HT-29 (cell line): ENCODE data around the gene PARD6B. TPM values are rescaled to one million over a fixed set of nuclear protein-coding genes. Genes with fewer than 3 reads are reported as not detected.
"Not testable (repeated sequence)": the region's sequence is repeated elsewhere in the genome, so short reads cannot be mapped to it uniquely, and the experiment has no call there.

Experiments used
- DNase-seq: peaks from one replicate; pipeline ENCODE4 v3.0.0-alpha.2; 2015; ENCODE audit warnings: low spot score
- total RNA-seq: library from RNA; depleted of rRNA; stranded (reverse); fragments of >200 nt; shearing (Covaris generic); gene quantifications from 2 replicates; pipeline ENCODE4 v1.2.3, GENCODE V29; 2014; rRNA removed

The PARD6B gene
- 23.7 and 29.9 TPM in 2 replicates for total RNA-seq

- DNase-seq, result peak; percentile 100
Observed at GRCh38 chr20:50731055-50731929, at the start of gene PARD6B. TSS of gene PARD6B (plus strand) at chr20:50731580. CDS start at chr20:50731787, 207 bp downstream.

DNA sequence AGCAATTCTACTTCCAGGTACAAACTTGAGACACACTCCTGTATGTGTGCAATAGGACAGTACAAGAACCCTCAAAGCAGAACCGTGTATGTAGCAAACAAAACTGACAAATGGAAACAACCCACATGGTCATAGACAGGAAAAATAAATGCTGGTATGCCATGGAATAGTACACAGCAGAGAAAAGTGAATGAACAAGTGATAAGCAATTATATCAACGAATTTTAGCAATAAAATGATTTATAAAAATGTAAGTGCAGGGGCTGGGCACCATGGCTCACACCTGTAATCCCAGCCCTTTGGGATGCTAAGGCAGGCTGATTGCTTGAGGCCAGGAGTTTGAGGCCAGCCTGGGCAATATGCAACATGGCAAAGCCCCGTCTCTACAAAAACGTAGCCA, 49.3 kb upstream of the PARD6B start:
- DNase-seq, result no peak

DNA sequence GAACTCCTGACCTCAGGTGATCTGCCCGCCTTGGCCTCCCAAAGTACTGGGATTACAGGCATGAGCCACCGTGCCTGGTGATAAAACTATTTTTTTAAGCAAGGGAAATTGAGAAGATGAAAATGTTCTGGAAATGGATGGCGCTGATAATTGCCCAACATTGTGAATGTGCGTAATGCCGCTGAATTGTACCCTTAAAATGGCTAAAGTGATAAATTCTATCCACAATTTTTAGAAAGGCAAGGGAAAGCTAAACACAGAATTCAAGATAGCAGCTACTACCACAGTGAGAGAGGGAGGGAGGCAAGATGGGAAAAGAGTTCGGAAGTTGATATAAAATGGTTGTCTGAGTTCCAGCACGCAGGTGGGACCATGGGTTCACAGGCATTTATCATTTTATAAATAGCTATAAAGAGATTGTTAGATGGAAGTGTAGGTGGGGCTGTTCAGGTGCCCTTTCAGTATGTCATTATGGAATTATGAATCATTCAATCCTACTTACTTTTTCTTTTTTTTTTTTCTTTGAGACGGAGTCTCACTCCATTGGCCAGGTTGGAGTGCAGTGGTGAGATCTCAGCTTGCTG, 48.3 kb upstream of the PARD6B start:
- DNase-seq, result no peak

DNA sequence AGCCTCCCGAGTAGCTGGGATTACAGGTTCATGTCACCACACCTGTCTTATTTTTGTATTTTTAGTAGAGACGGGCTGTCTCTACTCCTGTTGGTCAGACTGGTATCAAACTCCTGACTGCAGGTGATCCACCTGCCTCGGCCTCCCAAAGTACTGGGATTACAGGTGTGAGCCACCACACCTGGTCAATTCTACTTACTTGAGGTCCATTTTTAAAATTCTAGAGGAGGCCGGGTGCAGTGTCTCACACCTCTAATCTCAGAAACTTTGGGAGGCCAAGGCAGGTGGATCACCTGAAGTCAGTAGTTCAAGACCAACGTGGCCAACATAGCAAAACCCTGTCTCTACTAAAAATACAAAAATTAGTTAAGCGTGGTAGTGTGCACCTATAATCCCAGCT, 47.8 kb upstream of the PARD6B start:
- DNase-seq, result no peak

DNA sequence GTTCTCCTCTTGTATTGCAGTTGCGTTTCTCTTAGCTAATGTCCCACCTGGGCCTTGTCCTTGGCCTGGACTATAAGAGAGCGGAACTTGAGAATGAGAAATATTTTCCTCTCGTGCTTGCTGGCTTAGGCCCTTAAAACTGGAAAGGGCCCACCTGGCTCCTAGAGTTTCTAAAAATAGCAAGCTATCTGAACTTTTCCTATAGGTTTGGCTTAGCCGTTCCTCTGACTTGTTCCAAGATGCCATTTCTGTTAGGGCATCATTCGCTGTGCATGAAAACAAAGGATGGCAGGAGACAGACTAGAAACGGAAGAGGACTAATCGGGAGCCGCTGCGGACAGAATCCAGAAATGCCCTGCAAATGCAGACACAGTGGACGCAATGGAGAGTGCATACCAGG, 44.6 kb upstream of the PARD6B start:
- DNase-seq, result no peak

GRCh38 chr20:50688256-50688975, 43.0 kb upstream of the PARD6B start:
- DNase-seq, result no peak

DNA sequence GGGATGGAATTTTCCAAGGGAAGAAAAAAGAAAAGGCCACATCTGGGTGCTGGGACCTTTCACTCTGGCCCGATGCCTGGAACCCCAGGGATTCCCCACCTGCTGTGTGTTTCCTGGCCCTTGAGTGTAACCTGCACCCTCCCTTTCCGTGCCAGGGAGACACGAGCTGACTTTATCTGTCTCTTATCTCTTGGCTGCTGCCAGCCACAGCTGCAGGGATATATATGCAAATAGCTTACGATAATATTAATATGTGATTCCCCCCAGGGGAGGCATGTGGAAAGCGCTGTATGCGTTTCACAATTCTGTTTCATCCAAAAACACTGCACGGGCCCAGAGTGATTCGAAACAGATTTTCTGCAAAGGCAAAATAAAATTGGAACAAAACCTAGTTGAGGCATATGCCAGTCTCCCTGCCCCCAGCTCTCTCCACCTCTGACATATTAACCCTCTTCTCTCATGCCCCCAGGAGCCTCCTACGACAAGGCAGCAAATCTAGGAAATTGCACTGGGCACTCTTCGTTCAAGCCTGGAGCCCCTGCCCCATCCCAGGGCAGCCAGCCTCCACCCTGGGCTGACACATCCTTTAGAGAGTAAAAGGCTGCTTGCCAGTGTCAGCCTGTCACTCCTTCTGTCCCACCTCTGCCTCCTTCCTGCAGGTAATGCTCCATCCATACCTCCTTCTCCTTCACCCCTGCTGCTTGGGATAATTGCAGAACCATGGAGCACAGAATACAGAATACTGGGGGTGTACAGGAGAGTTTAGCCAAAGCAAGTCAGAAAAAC, 41.3 kb upstream of the PARD6B start:
- DNase-seq, result peak; percentile 28

DNA sequence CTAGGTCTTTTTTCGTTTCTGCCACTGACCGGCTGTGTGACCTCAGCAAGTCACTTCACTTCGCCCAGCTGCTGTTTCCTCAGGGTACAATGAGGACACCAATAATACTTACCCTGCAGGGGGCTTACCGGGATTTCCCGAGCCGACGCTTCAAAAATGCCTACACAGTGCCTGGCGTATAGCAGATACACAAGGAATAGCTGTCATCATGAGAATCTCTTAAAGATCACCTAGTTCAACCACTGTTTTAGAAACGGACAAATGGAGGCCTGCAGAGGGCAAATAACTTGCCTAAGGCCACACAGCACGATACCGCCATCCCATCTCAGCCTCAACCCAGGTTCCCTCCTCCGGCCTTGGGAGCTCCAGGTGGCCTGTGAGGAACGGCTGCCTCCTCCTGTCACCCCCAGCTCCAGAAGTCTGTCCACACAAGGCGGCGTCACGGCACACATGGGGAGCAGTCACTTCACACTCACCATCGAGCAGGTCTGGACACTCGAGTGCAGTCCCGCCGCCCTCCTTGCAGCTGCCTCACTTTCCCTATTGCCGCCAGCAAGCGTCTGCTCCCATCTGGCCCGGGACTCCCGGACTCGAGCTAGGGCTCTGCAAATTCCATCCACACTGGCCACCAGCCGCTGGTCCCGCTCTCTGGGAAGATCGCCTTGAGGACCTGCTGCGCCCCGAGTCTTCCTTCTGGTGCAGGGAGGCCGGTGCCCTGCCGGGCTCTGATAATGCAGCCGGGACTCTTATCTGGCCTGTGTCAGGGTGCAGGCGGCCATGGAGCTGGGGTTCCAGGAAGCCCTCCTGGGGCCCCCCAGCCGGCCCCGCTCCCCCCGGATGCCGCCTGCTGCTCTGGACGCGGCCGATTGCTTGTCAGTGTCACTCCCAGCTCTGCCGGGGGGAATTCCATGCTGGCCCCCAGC, 40.5 kb upstream of the PARD6B start, which contains the start of gene RIPOR3:
RIPOR3 (minus strand) TSS at position 893 of the 923 bp plus-strand sequence; CDS start at position 479, 414 bp downstream.
- no peak for DNase-seq

DNA sequence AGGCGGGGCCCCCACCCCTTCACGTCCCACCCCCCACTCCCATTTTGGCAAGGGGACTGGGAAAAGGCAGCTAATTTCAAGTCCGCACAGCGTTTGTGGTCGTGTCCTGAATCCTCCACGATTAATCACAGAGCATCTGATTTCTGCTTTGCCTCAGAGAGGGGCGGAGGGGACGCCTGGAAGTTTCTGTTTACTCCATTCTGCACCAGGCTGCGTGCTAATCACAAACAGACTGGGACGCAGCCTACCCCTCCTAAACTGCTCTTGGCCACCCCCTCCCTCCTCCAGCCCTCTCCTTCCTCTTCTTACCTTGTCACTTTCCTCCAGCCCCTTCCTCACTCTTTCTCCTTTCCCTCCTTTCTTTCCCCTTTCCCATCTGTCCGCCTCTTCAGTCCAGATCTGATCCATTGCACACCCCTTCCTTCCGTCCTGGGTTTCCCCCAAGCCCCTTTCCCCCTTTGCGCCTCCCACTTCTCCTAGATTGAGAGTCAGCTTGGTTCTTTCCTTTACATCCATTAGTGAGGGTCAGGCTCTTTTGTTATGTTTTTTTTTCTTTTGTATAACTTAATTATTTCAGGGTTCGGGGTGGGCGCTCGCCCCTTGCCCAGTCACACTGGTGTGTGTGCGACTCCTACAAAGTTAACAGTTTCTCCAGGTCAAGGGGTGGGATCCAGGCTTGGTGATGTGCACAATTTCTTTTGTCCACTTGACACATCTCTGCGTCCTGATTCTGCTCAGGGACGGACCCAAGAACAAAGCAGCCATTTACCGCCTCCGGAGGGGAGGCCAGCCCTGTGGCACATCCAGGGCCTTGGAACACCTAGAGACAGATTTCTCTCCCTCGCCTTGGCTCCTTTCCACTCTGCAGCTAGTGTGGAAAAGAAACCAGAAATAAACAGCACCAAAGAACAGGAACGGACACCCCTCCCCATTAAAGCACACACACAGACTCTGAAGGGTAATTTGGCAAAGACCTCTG, 39.5 kb upstream of the PARD6B start:
- DNase-seq, result no peak

- no peak for DNase-seq
Observed at GRCh38 chr20:50692552-50692933, 38.8 kb upstream of the PARD6B start.

DNA sequence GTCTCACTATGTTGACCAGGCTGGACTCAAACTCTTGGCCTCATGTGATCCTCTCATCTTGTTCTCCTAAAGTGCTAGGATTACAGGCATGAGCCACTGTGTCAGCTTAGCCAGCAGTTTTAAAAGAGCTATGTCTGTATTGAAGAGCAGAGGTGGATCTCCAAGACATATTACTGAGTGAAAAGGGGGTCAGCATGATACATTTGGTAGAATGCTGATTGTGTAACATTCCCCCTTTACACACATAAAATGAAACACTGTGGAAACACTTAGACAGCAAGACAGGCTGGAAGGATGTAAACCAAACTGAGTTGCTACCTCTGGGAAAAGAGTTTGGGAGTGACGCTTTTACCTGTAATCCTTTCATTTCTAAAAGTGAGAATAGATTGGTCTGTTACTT, 38.4 kb upstream of the PARD6B start:
- no peak for DNase-seq

- DNase-seq, result no peak
Observed at GRCh38 chr20:50694379-50695134, 36.8 kb upstream of the PARD6B start.

DNA sequence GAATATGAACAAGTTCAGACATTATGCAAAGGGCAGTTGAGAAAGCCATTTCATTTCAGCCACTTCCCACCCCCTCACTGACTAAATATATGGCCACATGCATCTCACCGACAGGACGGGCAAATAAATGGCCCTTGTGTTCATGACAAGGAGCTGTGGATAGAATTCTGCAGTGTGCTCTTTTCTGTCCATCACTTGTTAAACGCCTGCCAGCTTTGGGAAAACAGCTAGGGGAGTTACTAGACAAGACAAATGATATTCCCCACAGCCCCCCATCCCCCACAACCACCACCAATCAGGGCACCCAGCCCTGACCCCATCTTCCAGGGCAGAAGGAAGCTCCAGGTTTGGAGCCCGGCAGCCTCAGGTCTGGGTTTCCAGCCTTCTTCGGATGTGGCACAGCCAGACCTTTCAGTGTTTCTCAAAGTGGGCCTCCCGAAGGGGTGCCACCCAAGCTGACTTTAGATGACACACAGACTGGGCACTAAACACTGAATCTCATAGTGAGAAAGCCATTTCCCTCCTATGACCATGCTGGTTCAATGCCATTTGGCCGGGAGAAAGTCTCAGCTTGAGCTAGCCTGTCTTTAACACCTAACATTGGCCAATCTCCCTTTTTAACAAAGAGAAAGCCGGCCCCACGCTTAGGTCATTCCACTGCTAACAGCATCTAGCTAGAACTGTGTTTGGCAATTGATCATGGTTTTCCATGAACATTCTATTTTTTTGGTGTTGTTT, 36.1 kb upstream of the PARD6B start:
- DNase-seq, result no peak

GRCh38 chr20:50698255-50698654, 33.1 kb upstream of the PARD6B start:
- not testable (repeated sequence) for DNase-seq

- DNase-seq, result no peak
Observed at GRCh38 chr20:50699688-50700087, 31.7 kb upstream of the PARD6B start.

- DNase-seq, result no peak
Observed at GRCh38 chr20:50701041-50701963, 30.1 kb upstream of the PARD6B start.
